ENCODE data around the gene HCFC1R1.

HCFC1R1 gene

DNA sequence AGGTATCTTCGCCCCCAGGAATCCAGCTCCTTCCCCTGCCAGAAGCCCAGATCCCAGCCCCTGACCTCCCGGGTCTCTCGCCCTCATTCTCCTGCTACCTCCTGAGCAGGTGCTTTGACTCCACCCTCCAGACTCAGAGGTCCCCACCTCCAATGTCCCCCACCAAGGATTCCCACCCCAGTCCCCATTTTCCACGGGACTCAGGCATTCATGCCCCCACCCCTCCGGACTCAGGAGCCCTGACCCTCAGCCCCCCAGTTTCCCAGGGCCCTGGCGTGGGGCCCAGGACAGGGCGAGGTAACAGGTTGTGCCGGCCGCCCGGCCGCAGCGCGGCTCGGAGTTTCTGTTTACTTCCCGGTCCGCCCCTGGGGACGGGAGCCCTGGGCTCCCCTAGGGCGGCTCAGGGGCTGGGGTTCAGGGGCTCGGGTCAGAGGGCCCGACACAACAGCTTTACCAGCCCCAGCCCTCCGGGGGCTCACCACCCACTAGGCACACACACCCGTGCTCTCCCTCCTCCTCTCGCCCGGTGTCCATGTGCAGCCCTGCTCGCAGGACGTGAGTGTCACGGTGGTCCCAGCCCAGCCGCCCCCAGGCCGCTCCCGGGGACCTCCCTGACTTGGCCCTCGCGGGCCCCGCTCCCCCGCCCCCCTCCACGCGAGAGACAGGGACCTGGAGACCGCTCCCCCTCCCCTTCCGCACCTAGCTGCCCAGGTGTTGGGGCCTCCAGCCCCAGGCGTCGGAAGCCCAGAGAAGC, 12.4 kb upstream of the HCFC1R1 start:
- peaks cover 47 to 59% (median 54%) of the 10 kb centered on the region in 5 donors for H3K27me3 ChIP-seq (ENCODE audit: control insufficient read depth in 5 of 5, insufficient read depth in 4 of 5, low read length in 5 of 5)
- no peaks in the 10 kb centered on the region for H3K9me3 ChIP-seq (ENCODE audit: control insufficient read depth in 5 of 5, low read length in 5 of 5)
- no peaks in the 10 kb centered on the region for H3K36me3 ChIP-seq (ENCODE audit: control insufficient read depth in 5 of 5, insufficient read depth in 5 of 5, low read length in 5 of 5)
- no peak overlapping the region for H3K4me3 ChIP-seq (ENCODE audit: low read depth in 1 of 5, low read length in 5 of 5)
- H3K27ac ChIP-seq (ENCODE audit: low read depth, low read length) = no peak overlapping the region
- H3K9ac ChIP-seq (ENCODE audit: low read length in 5 of 5) = no peak overlapping the region
- H3K4me1 ChIP-seq (ENCODE audit: control insufficient read depth in 5 of 5, insufficient read depth in 5 of 5, low read length in 5 of 5) = peaks cover 0 to 4% (median 0%) of the 10 kb centered on the region in 5 donors

DNA sequence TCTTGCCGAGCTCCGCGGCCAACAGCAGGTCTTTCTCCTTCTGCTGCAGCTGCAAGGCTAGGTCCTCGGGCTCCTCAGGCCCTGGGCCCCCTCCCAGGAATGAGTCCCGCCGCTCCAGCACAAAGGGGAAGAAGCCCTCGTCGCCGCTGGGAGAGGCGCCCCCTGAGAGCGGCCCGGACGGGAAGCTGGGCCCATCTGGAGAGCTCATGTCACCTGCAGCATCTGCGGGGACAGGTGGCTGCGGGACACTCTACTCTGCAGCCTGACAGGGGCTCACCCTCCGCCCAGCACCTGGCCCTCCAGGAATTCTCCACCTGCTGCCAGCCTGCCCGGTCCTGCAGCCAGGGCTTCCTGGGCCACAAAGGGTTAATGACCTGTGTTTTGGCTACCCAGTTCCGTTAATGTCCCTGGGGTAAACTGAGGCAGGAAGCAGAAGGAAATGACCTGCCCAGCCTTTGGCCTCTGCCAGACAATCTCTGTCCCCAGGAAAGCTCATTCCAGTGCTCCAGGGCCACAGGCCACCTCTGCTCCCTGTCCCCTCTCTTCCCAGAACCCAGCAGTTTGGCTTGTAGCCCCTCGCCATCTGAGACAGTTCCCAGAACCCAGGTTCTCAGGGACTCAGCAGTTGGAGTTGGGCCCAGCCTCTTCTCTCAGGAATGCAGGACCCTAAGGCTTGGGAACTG, 11.7 kb upstream of the HCFC1R1 start:
- peaks cover 53 to 65% (median 61%) of the 10 kb centered on the region in 5 donors for H3K27me3 ChIP-seq (ENCODE audit: control insufficient read depth in 5 of 5, insufficient read depth in 4 of 5, low read length in 5 of 5)
- no peaks in the 10 kb centered on the region for H3K9me3 ChIP-seq (ENCODE audit: control insufficient read depth in 5 of 5, low read length in 5 of 5)
- H3K4me3 ChIP-seq (ENCODE audit: low read depth in 1 of 5, low read length in 5 of 5) = no peak overlapping the region
- H3K36me3 ChIP-seq (ENCODE audit: control insufficient read depth in 5 of 5, insufficient read depth in 5 of 5, low read length in 5 of 5) = no peaks in the 10 kb centered on the region
- H3K4me1 ChIP-seq (ENCODE audit: control insufficient read depth in 5 of 5, insufficient read depth in 5 of 5, low read length in 5 of 5) = peaks cover 0 to 4% (median 0%) of the 10 kb centered on the region in 5 donors
- no peak overlapping the region for H3K27ac ChIP-seq (ENCODE audit: low read depth, low read length)
- no peak overlapping the region for H3K9ac ChIP-seq (ENCODE audit: low read length in 5 of 5)

DNA sequence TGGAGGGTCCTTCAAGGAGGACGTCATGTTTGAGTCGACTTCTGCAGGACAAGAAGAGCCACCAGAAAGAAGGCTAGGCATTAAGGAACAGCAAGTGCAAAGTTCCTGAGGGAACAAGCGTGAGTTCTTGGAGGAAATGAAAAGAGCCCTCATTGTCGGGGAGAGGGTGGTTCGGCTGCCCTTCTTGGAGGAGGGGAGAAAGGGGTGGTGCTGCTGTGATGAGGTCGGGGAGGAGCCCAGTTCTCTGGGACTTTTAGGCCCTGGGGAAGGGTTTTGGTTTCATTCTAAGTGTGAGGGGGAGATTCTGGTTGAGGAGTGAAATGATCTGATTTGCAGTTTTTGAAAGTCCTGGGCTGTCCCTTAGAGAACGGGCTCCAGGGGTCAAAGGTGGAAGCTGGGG, 8.9 kb upstream of the HCFC1R1 start:
- Histone ChIP-seq H3K36me3 (ENCODE audit: control insufficient read depth in 5 of 5, insufficient read depth in 5 of 5, low read length in 5 of 5) (no peaks in the 10 kb centered on the region), H3K9me3 (ENCODE audit: control insufficient read depth in 5 of 5, low read length in 5 of 5) (no peaks in the 10 kb centered on the region), H3K27ac (ENCODE audit: low read depth, low read length) (no peak overlapping the region), H3K27me3 (ENCODE audit: control insufficient read depth in 5 of 5, insufficient read depth in 4 of 5, low read length in 5 of 5) (peaks cover 52 to 64% (median 57%) of the 10 kb centered on the region in 5 donors), H3K4me3 (ENCODE audit: low read depth in 1 of 5, low read length in 5 of 5) (no peak overlapping the region), H3K4me1 (ENCODE audit: control insufficient read depth in 5 of 5, insufficient read depth in 5 of 5, low read length in 5 of 5) (peaks cover 0 to 23% (median 15%) of the 10 kb centered on the region in 5 donors), H3K9ac (ENCODE audit: low read length in 5 of 5) (no peak overlapping the region)

DNA sequence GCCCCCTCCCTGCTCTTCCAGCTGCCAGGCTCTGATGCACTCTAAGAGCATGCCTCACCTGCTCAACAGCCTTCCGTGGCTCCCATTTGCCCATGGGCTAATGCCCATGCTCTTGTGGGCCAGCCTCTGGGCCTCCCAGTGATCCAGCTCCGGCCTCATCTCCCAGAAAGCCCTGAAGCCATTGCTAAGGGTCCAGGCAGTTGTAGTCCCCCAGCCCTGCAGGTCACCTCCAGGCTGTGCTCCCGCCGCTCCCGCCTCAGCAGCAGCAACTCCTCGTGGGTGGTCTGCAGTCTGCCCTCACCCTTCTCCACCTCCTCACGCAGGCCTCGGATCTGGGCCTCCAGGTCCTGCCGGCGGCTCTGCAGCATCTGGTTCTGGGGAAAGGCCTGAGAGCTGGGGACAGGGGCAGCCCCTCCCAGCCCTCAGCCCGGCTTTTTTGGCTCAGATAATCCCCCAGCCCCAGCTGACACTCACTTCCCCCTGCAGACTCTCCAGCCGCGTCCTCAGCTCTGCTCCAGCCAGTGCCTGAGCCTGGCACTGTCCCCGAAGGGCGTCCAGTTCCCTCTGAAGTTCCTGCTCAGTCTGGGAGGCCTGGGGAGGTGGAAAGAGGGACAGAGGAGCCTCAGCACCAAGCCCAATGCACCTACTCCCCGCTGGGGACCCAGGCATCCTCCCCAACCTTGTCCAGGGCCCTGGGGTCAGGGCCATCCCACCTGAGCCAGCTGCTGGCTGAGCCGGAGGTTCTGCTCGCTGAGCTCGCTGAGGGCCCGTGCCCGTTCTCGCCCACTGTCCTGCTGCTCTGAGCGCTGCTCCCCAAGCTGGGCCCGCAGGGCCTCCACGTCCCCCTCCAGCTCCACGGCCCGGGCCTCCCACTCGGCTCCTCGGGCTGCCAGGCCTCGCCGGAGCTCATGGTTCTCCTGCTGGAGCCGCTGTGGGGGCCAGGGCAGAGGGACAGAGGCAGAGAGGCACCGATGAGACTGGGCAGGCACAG, 6.8 kb upstream of the HCFC1R1 start:
- Histone ChIP-seq H3K4me1 (ENCODE audit: control insufficient read depth in 5 of 5, insufficient read depth in 5 of 5, low read length in 5 of 5) (peaks cover 0 to 19% (median 15%) of the 10 kb centered on the region in 5 donors), H3K27me3 (ENCODE audit: control insufficient read depth in 5 of 5, insufficient read depth in 4 of 5, low read length in 5 of 5) (peaks cover 39 to 47% (median 42%) of the 10 kb centered on the region in 5 donors), H3K9ac (ENCODE audit: low read length in 5 of 5) (no peak overlapping the region), H3K27ac (ENCODE audit: low read depth, low read length) (no peak overlapping the region), H3K36me3 (ENCODE audit: control insufficient read depth in 5 of 5, insufficient read depth in 5 of 5, low read length in 5 of 5) (peaks cover 0 to 19% (median 14%) of the 10 kb centered on the region in 5 donors), H3K4me3 (ENCODE audit: low read depth in 1 of 5, low read length in 5 of 5) (peak overlapping the region in 1 of 5 donors; percentile 16), H3K9me3 (ENCODE audit: control insufficient read depth in 5 of 5, low read length in 5 of 5) (no peaks in the 10 kb centered on the region)

DNA sequence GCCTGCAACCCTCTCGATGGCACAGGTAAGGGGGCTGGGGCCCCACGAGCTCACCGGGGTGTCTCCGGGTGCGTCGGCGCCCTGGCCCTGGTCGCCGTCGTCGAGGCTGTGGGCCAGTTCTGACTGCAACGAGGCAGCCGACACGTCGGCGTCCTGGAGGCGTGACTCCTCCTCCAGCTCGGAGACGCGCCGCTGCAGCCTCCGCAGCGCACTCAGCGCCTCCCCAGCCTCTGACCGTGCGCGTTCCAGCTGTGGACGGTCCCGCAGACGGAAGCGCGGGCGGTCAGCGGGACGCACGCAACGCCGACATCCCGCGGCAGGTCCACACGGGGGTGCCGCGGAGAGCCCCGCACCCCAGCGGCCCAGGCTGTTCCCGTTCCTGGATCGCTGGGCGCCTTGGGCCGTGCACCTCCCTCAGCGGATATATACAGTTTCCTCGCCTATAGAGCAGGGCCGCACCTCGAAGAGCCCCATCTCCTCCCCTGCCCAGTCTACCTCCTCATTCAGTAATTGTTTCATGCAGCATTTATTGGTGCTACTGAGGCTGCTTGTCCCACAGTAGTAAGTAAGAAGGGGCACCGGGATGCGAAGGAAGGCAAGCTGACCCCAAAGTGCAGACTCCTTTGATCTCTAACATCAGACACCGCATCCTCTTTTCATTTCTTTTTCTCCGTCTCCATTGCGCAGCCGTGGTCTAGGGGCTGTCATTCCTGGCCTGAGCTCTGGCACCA, 5.9 kb upstream of the HCFC1R1 start:
- H3K4me1 ChIP-seq (ENCODE audit: control insufficient read depth in 5 of 5, insufficient read depth in 5 of 5, low read length in 5 of 5) = peaks cover 0 to 19% (median 15%) of the 10 kb centered on the region in 5 donors
- H3K9ac ChIP-seq (ENCODE audit: low read length in 5 of 5) = no peak overlapping the region
- H3K9me3 ChIP-seq (ENCODE audit: control insufficient read depth in 5 of 5, low read length in 5 of 5) = no peaks in the 10 kb centered on the region
- no peak overlapping the region for H3K27ac ChIP-seq (ENCODE audit: low read depth, low read length)
- peaks cover 35 to 43% (median 37%) of the 10 kb centered on the region in 5 donors for H3K27me3 ChIP-seq (ENCODE audit: control insufficient read depth in 5 of 5, insufficient read depth in 4 of 5, low read length in 5 of 5)
- peak overlapping the region in 2 of 5 donors; percentile 16 to 28 for H3K4me3 ChIP-seq (ENCODE audit: low read depth in 1 of 5, low read length in 5 of 5)
- peaks cover 0 to 19% (median 14%) of the 10 kb centered on the region in 5 donors for H3K36me3 ChIP-seq (ENCODE audit: control insufficient read depth in 5 of 5, insufficient read depth in 5 of 5, low read length in 5 of 5)

DNA sequence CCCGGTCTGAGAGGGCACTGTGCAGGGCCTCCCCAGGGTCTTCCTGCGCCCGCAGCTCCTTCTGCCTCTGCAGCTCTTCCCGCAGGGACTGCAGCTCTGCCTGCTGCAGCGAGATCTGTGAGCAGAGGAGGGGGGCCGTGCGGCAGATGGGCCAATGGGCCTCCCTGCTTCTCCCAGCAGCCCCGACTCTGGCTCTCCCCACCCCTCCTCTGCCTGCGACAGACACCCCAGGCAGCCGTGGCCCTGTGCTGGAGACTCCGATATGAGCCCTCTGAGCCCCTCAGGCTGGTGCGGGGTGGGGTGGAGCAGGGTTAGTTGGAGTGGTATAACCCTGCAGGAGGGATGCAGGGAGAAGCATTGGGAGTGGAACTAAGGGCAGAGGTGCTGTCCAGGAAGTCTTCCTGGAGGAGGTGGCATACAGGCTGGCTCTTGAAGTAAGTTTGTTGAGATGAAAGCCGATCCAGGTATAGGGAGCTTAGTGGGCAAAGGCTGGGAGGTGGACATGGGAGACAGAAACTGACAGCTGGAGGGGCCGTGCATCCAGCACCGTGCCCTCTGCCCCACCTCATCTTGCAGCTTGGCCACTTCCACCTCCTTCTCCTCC, 5.1 kb upstream of the HCFC1R1 start:
- Histone ChIP-seq H3K9me3 (ENCODE audit: control insufficient read depth in 5 of 5, low read length in 5 of 5) (no peaks in the 10 kb centered on the region), H3K27me3 (ENCODE audit: control insufficient read depth in 5 of 5, insufficient read depth in 4 of 5, low read length in 5 of 5) (peaks cover 31 to 39% (median 33%) of the 10 kb centered on the region in 5 donors), H3K27ac (ENCODE audit: low read depth, low read length) (no peak overlapping the region), H3K4me1 (ENCODE audit: control insufficient read depth in 5 of 5, insufficient read depth in 5 of 5, low read length in 5 of 5) (peaks cover 0 to 26% (median 23%) of the 10 kb centered on the region in 5 donors), H3K36me3 (ENCODE audit: control insufficient read depth in 5 of 5, insufficient read depth in 5 of 5, low read length in 5 of 5) (peaks cover 0 to 19% (median 14%) of the 10 kb centered on the region in 5 donors), H3K4me3 (ENCODE audit: low read depth in 1 of 5, low read length in 5 of 5) (no peak overlapping the region), H3K9ac (ENCODE audit: low read length in 5 of 5) (no peak overlapping the region)

DNA sequence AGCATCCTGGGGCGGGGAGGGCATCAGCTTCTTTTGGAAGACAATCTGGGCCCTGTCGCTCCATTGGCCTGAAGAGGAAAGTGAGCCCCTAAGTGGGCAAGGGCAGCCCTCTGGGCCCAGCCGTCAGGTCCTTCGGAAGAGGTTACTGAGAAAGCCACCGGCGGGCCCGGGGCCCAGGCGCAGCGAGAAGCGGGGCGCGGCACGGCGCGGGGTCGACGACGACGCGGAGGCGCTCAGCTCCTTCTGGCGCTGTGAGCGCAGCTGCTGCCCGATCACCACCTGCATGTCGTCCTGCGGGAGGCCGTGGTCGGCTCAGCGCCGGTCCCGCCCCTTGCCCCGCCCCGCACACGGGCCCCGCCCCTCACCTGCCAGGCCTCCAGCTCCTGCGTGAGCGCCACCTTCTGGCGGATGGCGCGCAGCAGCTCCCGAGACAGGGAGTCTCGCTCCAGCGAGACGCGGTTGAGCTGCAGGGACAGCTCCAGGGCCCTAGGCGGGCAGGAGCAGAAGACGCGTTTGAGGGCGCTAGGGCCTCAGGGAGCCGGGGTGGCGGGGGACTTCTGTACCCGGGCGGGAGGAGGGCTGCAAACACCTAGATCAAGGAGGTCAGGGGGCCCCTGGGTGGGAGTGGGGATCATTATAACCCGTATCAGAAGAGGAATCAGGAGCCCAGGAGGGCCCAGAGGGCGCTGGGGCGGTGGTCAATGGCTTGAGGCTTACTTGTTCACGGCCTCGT, 4.4 kb upstream of the HCFC1R1 start:
- H3K27ac ChIP-seq (ENCODE audit: low read depth, low read length) = no peak overlapping the region
- no peak overlapping the region for H3K9ac ChIP-seq (ENCODE audit: low read length in 5 of 5)
- H3K4me3 ChIP-seq (ENCODE audit: low read depth in 1 of 5, low read length in 5 of 5) = no peak overlapping the region

DNA sequence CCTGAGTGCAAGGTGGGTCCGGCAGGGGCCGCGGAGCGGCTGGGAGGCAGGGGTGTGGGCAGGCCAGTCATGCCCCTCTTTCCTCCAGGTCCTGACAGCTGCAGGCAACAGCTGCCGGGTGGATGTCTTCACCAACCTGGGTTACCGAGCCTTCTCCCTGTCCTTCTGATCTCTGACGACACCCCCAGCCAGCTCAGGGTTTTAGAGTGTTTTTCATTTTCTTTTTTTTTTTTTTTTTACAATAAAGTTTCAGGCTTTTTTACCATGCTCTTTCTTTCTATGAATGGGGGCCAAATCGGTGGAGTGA, 3.7 kb upstream of the HCFC1R1 start:
- Histone ChIP-seq H3K36me3 (ENCODE audit: control insufficient read depth in 5 of 5, insufficient read depth in 5 of 5, low read length in 5 of 5) (peaks cover 0 to 19% (median 14%) of the 10 kb centered on the region in 5 donors), H3K4me1 (ENCODE audit: control insufficient read depth in 5 of 5, insufficient read depth in 5 of 5, low read length in 5 of 5) (peaks cover 4 to 39% (median 37%) of the 10 kb centered on the region in 5 donors), H3K4me3 (ENCODE audit: low read depth in 1 of 5, low read length in 5 of 5) (no peak overlapping the region), H3K9ac (ENCODE audit: low read length in 5 of 5) (no peak overlapping the region), H3K27ac (ENCODE audit: low read depth, low read length) (no peak overlapping the region), H3K9me3 (ENCODE audit: control insufficient read depth in 5 of 5, low read length in 5 of 5) (no peaks in the 10 kb centered on the region), H3K27me3 (ENCODE audit: control insufficient read depth in 5 of 5, insufficient read depth in 4 of 5, low read length in 5 of 5) (peaks cover 29 to 32% (median 31%) of the 10 kb centered on the region in 5 donors)

More for the DNA sequence above, 4.4 kb upstream of the HCFC1R1 start:
- Histone ChIP-seq H3K9me3 (ENCODE audit: control insufficient read depth in 5 of 5, low read length in 5 of 5) (no peaks in the 10 kb centered on the region), H3K36me3 (ENCODE audit: control insufficient read depth in 5 of 5, insufficient read depth in 5 of 5, low read length in 5 of 5) (peaks cover 0 to 19% (median 14%) of the 10 kb centered on the region in 5 donors), H3K4me1 (ENCODE audit: control insufficient read depth in 5 of 5, insufficient read depth in 5 of 5, low read length in 5 of 5) (peaks cover 0 to 32% (median 29%) of the 10 kb centered on the region in 5 donors), H3K27me3 (ENCODE audit: control insufficient read depth in 5 of 5, insufficient read depth in 4 of 5, low read length in 5 of 5) (peaks cover 29 to 35% (median 32%) of the 10 kb centered on the region in 5 donors)

Measured in subcutaneous abdominal adipose tissue (tissue), 5 donors.